Endothelial cell of umbilical vein (primary cell): Measurements from ENCODE around the gene PDGFA.

ENCODE experiments used
- EZH2 ChIP-seq: IDR thresholded peaks from 2 replicates; pipeline ENCODE4 v1.6.1; 2012; ENCODE audit warnings: borderline replicate concordance, low read depth, mild to moderate bottlenecking, moderate library complexity, low read length, inconsistent platforms; ENCODE audit not compliant: severe bottlenecking
- MYC ChIP-seq: IDR thresholded peaks from one replicate; pipeline ENCODE4 v1.6.1; 2011; ENCODE audit warnings: mild to moderate bottlenecking, low read depth, low read length
- POLR2A ChIP-seq: IDR thresholded peaks from 2 replicates; pipeline ENCODE4 v1.6.1; 2012; ENCODE audit warnings: low read depth, mild to moderate bottlenecking, control low read depth, low read length
- POLR2AphosphoS5 ChIP-seq: IDR thresholded peaks from 2 replicates; pipeline ENCODE4 v1.6.1; 2012; ENCODE audit warnings: low read depth, mild to moderate bottlenecking, control low read depth, low read length, moderate library complexity; ENCODE audit not compliant: insufficient read depth
- TF ChIP-seq, protein P1 (sequence below), 2 donors: IDR thresholded peaks; 1 replicate in 1 of 2; 2 replicates in 1 of 2; pipeline ENCODE4 v1.5.1; 2011; ENCODE audit warnings: low read length in 2 of 2, mild to moderate bottlenecking in 2 of 2, moderate library complexity in 2 of 2, control low read depth in 1 of 2, inconsistent platforms in 1 of 2, low read depth in 1 of 2; ENCODE audit not compliant: insufficient read depth in 1 of 2; ENCODE audit errors: extremely low read depth in 1 of 2

DNA sequence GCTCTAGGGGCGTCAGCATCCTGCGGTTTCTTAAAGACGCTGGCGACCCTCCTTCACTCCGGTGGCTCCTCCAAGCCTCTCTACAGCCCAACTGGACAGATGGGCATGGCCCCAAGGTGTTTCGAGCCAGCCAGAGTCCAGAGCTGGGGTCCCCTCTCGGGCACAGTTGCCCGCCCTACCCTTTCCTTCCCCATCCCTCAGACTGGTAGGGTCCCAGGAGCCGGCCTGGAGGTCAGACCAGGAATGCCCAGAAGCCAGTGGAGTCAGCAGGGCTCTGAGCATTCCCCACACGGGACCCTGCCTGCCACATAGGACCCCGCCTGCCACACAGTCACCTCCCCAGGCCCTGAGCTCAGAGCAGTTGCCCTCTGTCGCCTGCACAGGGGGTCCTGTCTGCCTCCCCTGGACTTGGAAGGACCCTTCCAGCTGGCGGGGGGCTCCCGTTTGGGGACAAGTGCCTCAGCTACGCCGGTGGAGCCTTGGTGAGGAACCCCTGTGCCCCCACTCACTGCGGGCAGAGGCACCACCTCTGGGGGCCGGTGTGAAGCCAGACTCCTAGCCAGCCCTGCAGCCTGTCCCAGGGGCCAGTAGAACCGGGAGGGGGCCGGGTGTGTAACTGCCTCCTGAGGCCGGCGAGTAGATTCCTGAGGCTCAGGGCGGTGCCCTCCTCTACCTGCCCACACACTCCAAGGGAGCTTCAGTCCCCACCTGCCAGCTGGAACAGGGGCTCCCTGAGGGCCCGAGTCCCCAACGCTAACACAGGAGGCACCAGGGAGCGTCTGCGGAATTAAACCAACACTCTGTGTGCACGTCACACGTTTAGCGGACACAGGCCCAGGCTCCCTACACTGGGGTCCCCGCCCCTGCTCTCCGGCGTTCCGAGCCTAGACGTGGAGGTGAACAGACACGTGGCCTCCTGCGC, 19.4 kb upstream of the PDGFA start:
- TF ChIP-seq, protein P1, sequence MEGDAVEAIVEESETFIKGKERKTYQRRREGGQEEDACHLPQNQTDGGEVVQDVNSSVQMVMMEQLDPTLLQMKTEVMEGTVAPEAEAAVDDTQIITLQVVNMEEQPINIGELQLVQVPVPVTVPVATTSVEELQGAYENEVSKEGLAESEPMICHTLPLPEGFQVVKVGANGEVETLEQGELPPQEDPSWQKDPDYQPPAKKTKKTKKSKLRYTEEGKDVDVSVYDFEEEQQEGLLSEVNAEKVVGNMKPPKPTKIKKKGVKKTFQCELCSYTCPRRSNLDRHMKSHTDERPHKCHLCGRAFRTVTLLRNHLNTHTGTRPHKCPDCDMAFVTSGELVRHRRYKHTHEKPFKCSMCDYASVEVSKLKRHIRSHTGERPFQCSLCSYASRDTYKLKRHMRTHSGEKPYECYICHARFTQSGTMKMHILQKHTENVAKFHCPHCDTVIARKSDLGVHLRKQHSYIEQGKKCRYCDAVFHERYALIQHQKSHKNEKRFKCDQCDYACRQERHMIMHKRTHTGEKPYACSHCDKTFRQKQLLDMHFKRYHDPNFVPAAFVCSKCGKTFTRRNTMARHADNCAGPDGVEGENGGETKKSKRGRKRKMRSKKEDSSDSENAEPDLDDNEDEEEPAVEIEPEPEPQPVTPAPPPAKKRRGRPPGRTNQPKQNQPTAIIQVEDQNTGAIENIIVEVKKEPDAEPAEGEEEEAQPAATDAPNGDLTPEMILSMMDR (IDR thresholded peaks at IDR 0.05; ENCODE audit: extremely low read depth in 1 of 2, insufficient read depth in 1 of 2, low read depth in 1 of 2, low read length in 2 of 2): no peak
- TF ChIP-seq EZH2 (no peak), MYC (no peak), POLR2AphosphoS5 (no peak), POLR2A (no peak)
